ENCODE data around the gene EGFL8. TPM values are rescaled to one million over a fixed set of nuclear protein-coding genes. Genes with fewer than 3 reads are reported as not detected.

The EGFL8 gene
- total and polyA plus RNA-seq, 2 donors (not counting 3 experiments of a cell fraction or from before 2014, with no cell fraction given) = 9.0 to 12.6 TPM

DNA sequence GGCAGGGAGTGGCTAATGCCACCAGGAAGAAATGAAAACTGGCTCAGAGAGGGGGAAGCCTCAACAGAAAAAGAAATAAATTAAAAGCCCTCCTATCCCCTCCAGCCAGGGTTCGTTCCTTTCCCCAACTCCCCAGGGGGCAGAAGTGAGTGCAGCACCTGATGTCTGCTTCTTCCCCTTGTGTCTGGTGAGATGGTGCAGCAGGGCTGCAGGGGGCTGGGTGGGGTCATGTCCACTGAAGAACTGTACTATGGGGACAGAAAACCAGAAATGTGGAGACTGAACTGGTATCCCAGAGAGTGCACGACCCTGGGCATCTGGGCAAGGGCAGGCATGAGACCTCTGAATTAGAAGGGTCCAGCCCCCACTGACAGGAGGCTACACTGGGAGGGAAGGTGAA, 4.0 kb downstream of the EGFL8 start:
- dilution Hi-C loops (cut with MboI; ENCODE audit: extremely low pct_ligation_motif_present, low sequenced_read_pairs) (no loop called here), intact Hi-C loops (cut with micrococcal nuclease) (no loop called here)
- ChIA-PET POLR2A (no interaction called here), CTCF (no interaction called here)
- Histone ChIP-seq H3K4me2 (ENCODE audit: insufficient read depth, low read length) (no peak overlapping the region), H3K36me3 (ENCODE audit: control insufficient read depth in 2 of 2, extremely low read depth in 1 of 2, insufficient read depth in 2 of 2, low read length in 2 of 2) (peaks cover 7 to 21% of the 10 kb centered on the region in 2 experiments), H3K27ac (ENCODE audit: insufficient read depth, low read depth, low read length) (no peak overlapping the region), H3K9me3 (replicated peaks; ENCODE audit: control insufficient read depth, insufficient read depth, low read length) (no peaks in the 10 kb centered on the region), H3K9ac (replicated peaks; ENCODE audit: extremely low read depth, insufficient read depth, low read length) (no peak overlapping the region), H4K20me1 (replicated peaks; ENCODE audit: control insufficient read depth, extremely low read depth, insufficient read depth, low read length) (no peaks in the 10 kb centered on the region), H3K4me1 (ENCODE audit: control insufficient read depth, extremely low read depth, insufficient read depth, low read length) (no peaks in the 10 kb centered on the region), H3K79me2 (ENCODE audit: control insufficient read depth, insufficient read depth, low read length) (no peaks in the 10 kb centered on the region), H3K27me3 (ENCODE audit: control insufficient read depth in 2 of 2, insufficient read depth in 2 of 2, low read length in 2 of 2) (no peaks in the 10 kb centered on the region), H2AFZ (ENCODE audit: low read depth, low read length) (no peak overlapping the region), H3K9me1 (replicated peaks; ENCODE audit: control insufficient read depth, extremely low read depth, insufficient read depth, low read length) (no peaks in the 10 kb centered on the region), H3K4me3 (replicated peaks in 1 of 3; ENCODE audit: insufficient read depth in 1 of 3, low read depth in 1 of 3, low read length in 3 of 3) (no peak overlapping the region)
- no peak for DNase-seq (ENCODE audit: low read depth, low spot score)
- TF ChIP-seq JUN (IDR thresholded peaks at IDR 0.05; ENCODE audit: borderline replicate concordance, insufficient read depth, insufficient read length, low read depth) = no peak
- TF ChIP-seq POLR2A (IDR thresholded peaks at IDR 0.05; ENCODE audit: low read depth, low read length) = no peak
- no peak for TF ChIP-seq POLR2AphosphoS5 (IDR thresholded peaks at IDR 0.05; ENCODE audit: insufficient read depth, low read depth, low read length)
- TF ChIP-seq GATA2 (IDR thresholded peaks at IDR 0.05; ENCODE audit: insufficient read depth, insufficient read length, low read depth, low read length) = no peak
- no peak for TF ChIP-seq EZH2 (IDR thresholded peaks at IDR 0.05; ENCODE audit: borderline replicate concordance, low read depth, low read length, severe bottlenecking)
- no peak for TF ChIP-seq FOS (IDR thresholded peaks at IDR 0.05; ENCODE audit: borderline replicate concordance, insufficient read depth, low read length)
- TF ChIP-seq, protein P1, sequence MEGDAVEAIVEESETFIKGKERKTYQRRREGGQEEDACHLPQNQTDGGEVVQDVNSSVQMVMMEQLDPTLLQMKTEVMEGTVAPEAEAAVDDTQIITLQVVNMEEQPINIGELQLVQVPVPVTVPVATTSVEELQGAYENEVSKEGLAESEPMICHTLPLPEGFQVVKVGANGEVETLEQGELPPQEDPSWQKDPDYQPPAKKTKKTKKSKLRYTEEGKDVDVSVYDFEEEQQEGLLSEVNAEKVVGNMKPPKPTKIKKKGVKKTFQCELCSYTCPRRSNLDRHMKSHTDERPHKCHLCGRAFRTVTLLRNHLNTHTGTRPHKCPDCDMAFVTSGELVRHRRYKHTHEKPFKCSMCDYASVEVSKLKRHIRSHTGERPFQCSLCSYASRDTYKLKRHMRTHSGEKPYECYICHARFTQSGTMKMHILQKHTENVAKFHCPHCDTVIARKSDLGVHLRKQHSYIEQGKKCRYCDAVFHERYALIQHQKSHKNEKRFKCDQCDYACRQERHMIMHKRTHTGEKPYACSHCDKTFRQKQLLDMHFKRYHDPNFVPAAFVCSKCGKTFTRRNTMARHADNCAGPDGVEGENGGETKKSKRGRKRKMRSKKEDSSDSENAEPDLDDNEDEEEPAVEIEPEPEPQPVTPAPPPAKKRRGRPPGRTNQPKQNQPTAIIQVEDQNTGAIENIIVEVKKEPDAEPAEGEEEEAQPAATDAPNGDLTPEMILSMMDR (IDR thresholded peaks at IDR 0.05; ENCODE audit: extremely low read depth in 1 of 2, insufficient read depth in 1 of 2, low read depth in 1 of 2, low read length in 2 of 2) = no peak
- TF ChIP-seq, protein P2, sequence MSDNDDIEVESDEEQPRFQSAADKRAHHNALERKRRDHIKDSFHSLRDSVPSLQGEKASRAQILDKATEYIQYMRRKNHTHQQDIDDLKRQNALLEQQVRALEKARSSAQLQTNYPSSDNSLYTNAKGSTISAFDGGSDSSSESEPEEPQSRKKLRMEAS (IDR thresholded peaks at IDR 0.05; ENCODE audit: insufficient read depth, insufficient read length) = no peak
- TF ChIP-seq MYC (IDR thresholded peaks at IDR 0.05; ENCODE audit: low read depth, low read length) = no peak
- no peak for FAIRE-seq
- no TSS peak for BruUV-seq (replicated peaks)

All from endothelial cell of umbilical vein (primary cell).